ENCODE measurements around the gene SPSB4.

The SPSB4 gene

GRCh38 chr3:141103067-141103466 lies 51.9 kb downstream of the SPSB4 start:
- Histone ChIP-seq H3K9ac (ENCODE audit: low read length in 5 of 5) (no peak overlapping the region), H3K27ac (ENCODE audit: low read depth, low read length) (no peak overlapping the region), H3K4me1 (ENCODE audit: control insufficient read depth in 5 of 5, insufficient read depth in 5 of 5, low read length in 5 of 5) (no peaks in the 10 kb centered on the region), H3K9me3 (ENCODE audit: control insufficient read depth in 5 of 5, low read length in 5 of 5) (no peaks in the 10 kb centered on the region), H3K4me3 (ENCODE audit: low read depth in 1 of 5, low read length in 5 of 5) (no peak overlapping the region), H3K27me3 (ENCODE audit: control insufficient read depth in 5 of 5, insufficient read depth in 4 of 5, low read length in 5 of 5) (peaks cover 0 to 2% (median 0%) of the 10 kb centered on the region in 5 donors), H3K36me3 (ENCODE audit: control insufficient read depth in 5 of 5, insufficient read depth in 5 of 5, low read length in 5 of 5) (no peaks in the 10 kb centered on the region)

GRCh38 chr3:141103503-141103902 lies 52.4 kb downstream of the SPSB4 start:
- peaks cover 0 to 2% (median 0%) of the 10 kb centered on the region in 5 donors for H3K27me3 ChIP-seq (ENCODE audit: control insufficient read depth in 5 of 5, insufficient read depth in 4 of 5, low read length in 5 of 5)
- H3K9ac ChIP-seq (ENCODE audit: low read length in 5 of 5): no peak overlapping the region
- H3K27ac ChIP-seq (ENCODE audit: low read depth, low read length): no peak overlapping the region
- H3K4me1 ChIP-seq (ENCODE audit: control insufficient read depth in 5 of 5, insufficient read depth in 5 of 5, low read length in 5 of 5): no peaks in the 10 kb centered on the region
- H3K4me3 ChIP-seq (ENCODE audit: low read depth in 1 of 5, low read length in 5 of 5): no peak overlapping the region
- no peaks in the 10 kb centered on the region for H3K9me3 ChIP-seq (ENCODE audit: control insufficient read depth in 5 of 5, low read length in 5 of 5)
- H3K36me3 ChIP-seq (ENCODE audit: control insufficient read depth in 5 of 5, insufficient read depth in 5 of 5, low read length in 5 of 5): no peaks in the 10 kb centered on the region

- H3K27me3 ChIP-seq (ENCODE audit: control insufficient read depth in 5 of 5, insufficient read depth in 4 of 5, low read length in 5 of 5): peaks cover 0 to 2% (median 0%) of the 10 kb centered on the region in 5 donors
- H3K4me1 ChIP-seq (ENCODE audit: control insufficient read depth in 5 of 5, insufficient read depth in 5 of 5, low read length in 5 of 5): no peaks in the 10 kb centered on the region
- H3K36me3 ChIP-seq (ENCODE audit: control insufficient read depth in 5 of 5, insufficient read depth in 5 of 5, low read length in 5 of 5): no peaks in the 10 kb centered on the region
- H3K9me3 ChIP-seq (ENCODE audit: control insufficient read depth in 5 of 5, low read length in 5 of 5): no peaks in the 10 kb centered on the region
- no peak overlapping the region for H3K9ac ChIP-seq (ENCODE audit: low read length in 5 of 5)
- no peak overlapping the region for H3K4me3 ChIP-seq (ENCODE audit: low read depth in 1 of 5, low read length in 5 of 5)
- H3K27ac ChIP-seq (ENCODE audit: low read depth, low read length): no peak overlapping the region
Observed at GRCh38 chr3:141104151-141104821, 53.1 kb downstream of the SPSB4 start.

- Histone ChIP-seq H3K27me3 (ENCODE audit: control insufficient read depth in 5 of 5, insufficient read depth in 4 of 5, low read length in 5 of 5) (peaks cover 0 to 2% (median 0%) of the 10 kb centered on the region in 5 donors), H3K9ac (ENCODE audit: low read length in 5 of 5) (no peak overlapping the region), H3K36me3 (ENCODE audit: control insufficient read depth in 5 of 5, insufficient read depth in 5 of 5, low read length in 5 of 5) (no peaks in the 10 kb centered on the region), H3K4me3 (ENCODE audit: low read depth in 1 of 5, low read length in 5 of 5) (no peak overlapping the region), H3K4me1 (ENCODE audit: control insufficient read depth in 5 of 5, insufficient read depth in 5 of 5, low read length in 5 of 5) (no peaks in the 10 kb centered on the region), H3K27ac (ENCODE audit: low read depth, low read length) (no peak overlapping the region), H3K9me3 (ENCODE audit: control insufficient read depth in 5 of 5, low read length in 5 of 5) (peaks cover 0 to 4% (median 0%) of the 10 kb centered on the region in 5 donors)
Observed at GRCh38 chr3:141105828-141106628, 54.9 kb downstream of the SPSB4 start.

GRCh38 chr3:141106842-141107241 lies 55.7 kb downstream of the SPSB4 start:
- H3K9ac ChIP-seq (ENCODE audit: low read length in 5 of 5): no peak overlapping the region
- H3K27ac ChIP-seq (ENCODE audit: low read depth, low read length): no peak overlapping the region

GRCh38 chr3:141108039-141108438 lies 56.9 kb downstream of the SPSB4 start:
- Histone ChIP-seq H3K9ac (ENCODE audit: low read length in 5 of 5) (no peak overlapping the region), H3K27ac (ENCODE audit: low read depth, low read length) (no peak overlapping the region), H3K4me1 (ENCODE audit: control insufficient read depth in 5 of 5, insufficient read depth in 5 of 5, low read length in 5 of 5) (no peaks in the 10 kb centered on the region), H3K27me3 (ENCODE audit: control insufficient read depth in 5 of 5, insufficient read depth in 4 of 5, low read length in 5 of 5) (no peaks in the 10 kb centered on the region), H3K4me3 (ENCODE audit: low read depth in 1 of 5, low read length in 5 of 5) (no peak overlapping the region), H3K9me3 (ENCODE audit: control insufficient read depth in 5 of 5, low read length in 5 of 5) (peaks cover 0 to 4% (median 0%) of the 10 kb centered on the region in 5 donors), H3K36me3 (ENCODE audit: control insufficient read depth in 5 of 5, insufficient read depth in 5 of 5, low read length in 5 of 5) (no peaks in the 10 kb centered on the region)

More at GRCh38 chr3:141106842-141107241, 55.7 kb downstream of the SPSB4 start:
- Histone ChIP-seq H3K27me3 (ENCODE audit: control insufficient read depth in 5 of 5, insufficient read depth in 4 of 5, low read length in 5 of 5) (peaks cover 0 to 2% (median 0%) of the 10 kb centered on the region in 5 donors), H3K4me1 (ENCODE audit: control insufficient read depth in 5 of 5, insufficient read depth in 5 of 5, low read length in 5 of 5) (no peaks in the 10 kb centered on the region), H3K4me3 (ENCODE audit: low read depth in 1 of 5, low read length in 5 of 5) (no peak overlapping the region), H3K9me3 (ENCODE audit: control insufficient read depth in 5 of 5, low read length in 5 of 5) (peaks cover 0 to 4% (median 0%) of the 10 kb centered on the region in 5 donors), H3K36me3 (ENCODE audit: control insufficient read depth in 5 of 5, insufficient read depth in 5 of 5, low read length in 5 of 5) (no peaks in the 10 kb centered on the region)

- Histone ChIP-seq H3K9ac (ENCODE audit: low read length in 5 of 5) (no peak overlapping the region), H3K9me3 (ENCODE audit: control insufficient read depth in 5 of 5, low read length in 5 of 5) (peaks cover 0 to 4% (median 0%) of the 10 kb centered on the region in 5 donors), H3K36me3 (ENCODE audit: control insufficient read depth in 5 of 5, insufficient read depth in 5 of 5, low read length in 5 of 5) (no peaks in the 10 kb centered on the region), H3K4me1 (ENCODE audit: control insufficient read depth in 5 of 5, insufficient read depth in 5 of 5, low read length in 5 of 5) (peaks cover 0 to 6% (median 4%) of the 10 kb centered on the region in 5 donors), H3K27ac (ENCODE audit: low read depth, low read length) (no peak overlapping the region), H3K4me3 (ENCODE audit: low read depth in 1 of 5, low read length in 5 of 5) (no peak overlapping the region), H3K27me3 (ENCODE audit: control insufficient read depth in 5 of 5, insufficient read depth in 4 of 5, low read length in 5 of 5) (no peaks in the 10 kb centered on the region)
Observed at GRCh38 chr3:141109751-141110150, 58.6 kb downstream of the SPSB4 start.

- H3K9ac ChIP-seq (ENCODE audit: low read length in 5 of 5): no peak overlapping the region
- H3K27ac ChIP-seq (ENCODE audit: low read depth, low read length): no peak overlapping the region
- H3K27me3 ChIP-seq (ENCODE audit: control insufficient read depth in 5 of 5, insufficient read depth in 4 of 5, low read length in 5 of 5): no peaks in the 10 kb centered on the region
- H3K4me1 ChIP-seq (ENCODE audit: control insufficient read depth in 5 of 5, insufficient read depth in 5 of 5, low read length in 5 of 5): peaks cover 4 to 12% (median 10%) of the 10 kb centered on the region in 5 donors
- peaks cover 0 to 4% (median 0%) of the 10 kb centered on the region in 5 donors for H3K9me3 ChIP-seq (ENCODE audit: control insufficient read depth in 5 of 5, low read length in 5 of 5)
- H3K36me3 ChIP-seq (ENCODE audit: control insufficient read depth in 5 of 5, insufficient read depth in 5 of 5, low read length in 5 of 5): no peaks in the 10 kb centered on the region
- H3K4me3 ChIP-seq (ENCODE audit: low read depth in 1 of 5, low read length in 5 of 5): no peak overlapping the region
Observed at GRCh38 chr3:141110322-141110721, 59.2 kb downstream of the SPSB4 start.

- no peaks in the 10 kb centered on the region for H3K27me3 ChIP-seq (ENCODE audit: control insufficient read depth in 5 of 5, insufficient read depth in 4 of 5, low read length in 5 of 5)
- peaks cover 0 to 4% (median 0%) of the 10 kb centered on the region in 5 donors for H3K9me3 ChIP-seq (ENCODE audit: control insufficient read depth in 5 of 5, low read length in 5 of 5)
- no peak overlapping the region for H3K4me3 ChIP-seq (ENCODE audit: low read depth in 1 of 5, low read length in 5 of 5)
- H3K27ac ChIP-seq (ENCODE audit: low read depth, low read length): no peak overlapping the region
- peaks cover 8 to 21% (median 18%) of the 10 kb centered on the region in 5 donors for H3K4me1 ChIP-seq (ENCODE audit: control insufficient read depth in 5 of 5, insufficient read depth in 5 of 5, low read length in 5 of 5)
- no peaks in the 10 kb centered on the region for H3K36me3 ChIP-seq (ENCODE audit: control insufficient read depth in 5 of 5, insufficient read depth in 5 of 5, low read length in 5 of 5)
- H3K9ac ChIP-seq (ENCODE audit: low read length in 5 of 5): no peak overlapping the region
Observed at GRCh38 chr3:141111364-141112155, 60.4 kb downstream of the SPSB4 start.

Measured in subcutaneous abdominal adipose tissue (tissue), 5 donors.